Measurements from ENCODE around the gene RREB1.

DNA sequence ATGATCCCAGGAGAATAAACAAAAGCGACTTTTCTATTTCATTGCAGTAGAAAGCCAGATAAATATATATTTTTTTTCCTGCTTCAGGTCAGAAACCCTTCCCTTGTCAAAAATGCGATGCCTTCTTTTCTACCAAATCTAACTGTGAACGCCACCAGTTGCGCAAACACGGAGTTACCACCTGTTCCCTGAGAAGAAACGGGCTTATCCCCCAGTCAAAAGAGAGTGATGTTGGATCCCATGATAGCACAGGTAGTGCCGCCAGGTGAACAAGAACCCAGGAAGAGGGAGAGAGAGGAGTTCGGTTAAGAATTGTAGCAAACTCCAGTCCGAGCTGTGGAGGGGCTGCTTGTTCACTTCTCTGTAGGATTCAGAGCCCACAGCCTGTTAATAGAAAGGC, 132.6 kb downstream of the RREB1 start:
- TF ChIP-seq, protein P1, sequence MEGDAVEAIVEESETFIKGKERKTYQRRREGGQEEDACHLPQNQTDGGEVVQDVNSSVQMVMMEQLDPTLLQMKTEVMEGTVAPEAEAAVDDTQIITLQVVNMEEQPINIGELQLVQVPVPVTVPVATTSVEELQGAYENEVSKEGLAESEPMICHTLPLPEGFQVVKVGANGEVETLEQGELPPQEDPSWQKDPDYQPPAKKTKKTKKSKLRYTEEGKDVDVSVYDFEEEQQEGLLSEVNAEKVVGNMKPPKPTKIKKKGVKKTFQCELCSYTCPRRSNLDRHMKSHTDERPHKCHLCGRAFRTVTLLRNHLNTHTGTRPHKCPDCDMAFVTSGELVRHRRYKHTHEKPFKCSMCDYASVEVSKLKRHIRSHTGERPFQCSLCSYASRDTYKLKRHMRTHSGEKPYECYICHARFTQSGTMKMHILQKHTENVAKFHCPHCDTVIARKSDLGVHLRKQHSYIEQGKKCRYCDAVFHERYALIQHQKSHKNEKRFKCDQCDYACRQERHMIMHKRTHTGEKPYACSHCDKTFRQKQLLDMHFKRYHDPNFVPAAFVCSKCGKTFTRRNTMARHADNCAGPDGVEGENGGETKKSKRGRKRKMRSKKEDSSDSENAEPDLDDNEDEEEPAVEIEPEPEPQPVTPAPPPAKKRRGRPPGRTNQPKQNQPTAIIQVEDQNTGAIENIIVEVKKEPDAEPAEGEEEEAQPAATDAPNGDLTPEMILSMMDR (IDR thresholded peaks at IDR 0.05): no peak
- TF ChIP-seq POLR2A (IDR thresholded peaks at IDR 0.05): no peak
- no peak for TF ChIP-seq POLR2AphosphoS5 (IDR thresholded peaks at IDR 0.05)

All from sigmoid colon (tissue), 4 donors.